GM19043 (cell line): Measurements from ENCODE around the gene SEH1L.
"Not testable (repeated sequence)": the region's sequence is repeated elsewhere in the genome, so short reads cannot be mapped to it uniquely, and the experiment has no call there.

Experiments used
- ATAC-seq: cut with Tn5 transposase; IDR thresholded peaks from one replicate; pipeline ENCODE4 v1.9.1; 2021; ENCODE audit warnings: low read depth; ENCODE audit not compliant: unreplicated experiment

The SEH1L gene

DNA sequence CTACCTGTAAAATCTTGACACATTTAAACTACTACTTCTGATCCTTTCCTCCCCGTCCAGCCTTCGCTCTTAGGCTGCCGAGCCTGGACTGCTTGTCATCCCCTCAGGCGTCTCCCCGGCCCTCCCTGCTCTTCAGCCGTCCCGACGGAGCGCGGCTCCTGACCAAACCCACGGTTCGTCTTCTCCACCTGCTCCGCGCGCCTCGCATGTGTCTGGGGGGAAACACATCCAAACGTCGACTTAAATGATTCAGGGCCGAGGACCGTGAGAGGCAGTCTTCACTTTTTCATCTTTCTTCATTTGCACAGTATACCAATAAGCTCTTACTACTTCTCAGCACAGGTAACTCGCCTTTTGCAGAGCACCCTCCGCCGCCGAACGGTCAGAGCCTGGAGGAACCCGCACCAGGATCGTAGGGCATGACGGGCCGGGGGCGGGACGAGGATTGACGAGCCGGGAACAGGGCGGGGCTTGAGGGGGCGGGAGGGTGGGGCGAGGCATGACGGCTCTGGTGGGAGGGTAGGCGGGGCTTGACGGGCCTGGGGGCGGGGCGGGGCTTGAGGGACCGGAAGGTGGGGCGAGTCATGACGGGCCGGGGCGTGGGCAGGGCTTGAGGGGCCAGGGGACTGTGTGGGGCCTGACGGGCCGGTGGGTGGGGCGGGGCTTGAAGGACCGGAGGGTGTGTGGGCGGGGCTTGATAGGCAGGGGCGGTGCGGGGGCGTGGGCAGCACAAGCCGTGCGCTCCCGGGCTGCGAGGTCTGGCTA lies at the start of gene SEH1L:
Gene SEH1L (plus strand): TSS at position 727 of the 765 bp plus-strand sequence. CDS start 111 bp downstream, outside the sequence.
- peak; percentile 75 for ATAC-seq

DNA sequence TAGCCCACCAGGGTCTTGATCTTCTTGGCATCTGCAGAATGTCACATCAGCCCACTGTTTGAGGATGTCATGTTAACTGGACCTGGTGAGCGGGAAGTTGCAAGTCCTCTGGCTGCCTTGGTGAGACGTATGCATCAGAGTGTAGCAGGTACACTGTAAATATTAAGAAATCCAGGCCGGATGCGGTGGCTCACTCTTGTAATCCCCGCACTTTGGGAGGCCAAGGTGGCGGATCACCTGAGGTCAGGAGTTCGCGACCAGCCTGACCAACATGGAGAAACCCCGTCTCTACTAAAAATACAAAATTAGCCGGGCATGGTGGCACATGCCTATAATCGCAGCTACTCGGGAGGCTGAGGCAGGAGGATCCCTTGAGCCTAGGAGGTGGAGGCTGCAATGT lies 46.6 kb upstream of the SEH1L start:
- not testable (repeated sequence) for ATAC-seq

GRCh38 chr18:12904012-12904516 lies 43.7 kb upstream of the SEH1L start:
- ATAC-seq = no peak

DNA sequence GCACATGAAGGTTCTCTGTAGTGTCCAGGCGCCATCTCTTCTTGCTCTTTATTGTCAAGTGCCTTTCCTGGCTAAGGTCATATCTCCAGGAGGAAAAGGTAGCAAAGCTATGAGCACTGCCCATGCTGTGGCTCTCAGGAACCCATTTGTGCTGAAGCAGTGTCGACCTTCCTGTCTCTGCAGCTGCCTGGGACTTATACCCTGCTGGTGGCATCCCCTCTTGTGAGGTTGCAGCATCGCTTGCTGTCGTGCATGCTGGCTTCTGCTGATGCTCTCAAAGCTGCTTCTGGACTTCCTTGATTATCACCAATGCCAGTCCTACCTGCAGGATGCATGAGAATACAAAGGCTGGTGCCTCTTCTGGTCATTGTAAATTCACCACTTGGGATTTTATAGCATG lies 41.7 kb upstream of the SEH1L start:
- ATAC-seq = no peak

GRCh38 chr18:12906773-12907172 lies 41.0 kb upstream of the SEH1L start:
- ATAC-seq = no peak

DNA sequence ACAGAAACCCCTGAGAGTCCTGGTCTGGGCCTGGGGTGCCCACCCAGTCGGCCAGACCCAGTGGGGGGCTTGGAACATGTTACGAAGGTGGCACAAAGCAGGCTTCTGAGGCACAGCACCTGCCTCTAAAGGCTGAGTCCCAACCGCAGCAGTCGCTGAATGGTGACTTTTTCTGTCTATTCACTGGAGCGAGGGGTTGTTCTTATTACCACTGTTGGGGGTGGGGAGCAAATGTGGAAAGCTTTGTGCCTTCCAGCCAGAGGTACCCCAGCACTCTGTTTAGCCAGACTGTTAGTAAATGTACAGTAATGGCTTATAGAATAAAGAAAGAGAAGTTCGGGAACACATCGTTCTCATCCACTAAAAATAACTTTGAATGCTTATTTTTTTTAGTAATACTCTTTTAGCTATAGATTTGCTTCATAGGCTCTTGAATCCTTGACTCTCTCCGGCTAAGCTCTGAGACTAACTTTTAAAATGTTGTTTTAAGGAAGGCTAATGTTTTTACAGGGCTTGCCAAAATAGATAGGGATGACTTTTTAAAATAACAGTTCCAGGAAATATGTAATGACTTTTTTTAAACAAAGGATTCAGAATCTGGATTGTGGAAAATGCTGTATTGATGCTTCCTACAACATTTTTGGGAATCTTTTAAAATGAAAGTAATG lies 40.4 kb upstream of the SEH1L start:
- ATAC-seq = no peak

DNA sequence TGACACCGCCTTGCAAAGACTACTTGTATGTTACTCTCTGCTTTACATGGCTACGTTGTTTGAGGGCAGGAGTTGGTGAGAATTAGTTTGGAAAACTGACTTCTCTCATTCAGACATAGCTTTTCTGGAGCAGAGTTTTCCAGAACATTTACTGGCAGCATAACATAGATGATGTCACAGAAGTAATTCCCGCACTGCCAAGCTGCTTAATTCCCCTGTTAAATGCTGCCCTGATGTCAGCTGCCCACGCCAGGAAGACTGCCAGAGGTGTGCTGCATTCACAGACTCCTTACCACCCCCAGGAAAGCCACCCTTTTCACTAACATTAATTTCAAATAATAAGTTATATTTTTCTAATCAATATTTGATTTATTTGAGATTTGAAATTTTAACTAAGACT lies 39.1 kb upstream of the SEH1L start:
- no peak for ATAC-seq

GRCh38 chr18:12911025-12911928 lies 36.5 kb upstream of the SEH1L start:
- no peak for ATAC-seq

DNA sequence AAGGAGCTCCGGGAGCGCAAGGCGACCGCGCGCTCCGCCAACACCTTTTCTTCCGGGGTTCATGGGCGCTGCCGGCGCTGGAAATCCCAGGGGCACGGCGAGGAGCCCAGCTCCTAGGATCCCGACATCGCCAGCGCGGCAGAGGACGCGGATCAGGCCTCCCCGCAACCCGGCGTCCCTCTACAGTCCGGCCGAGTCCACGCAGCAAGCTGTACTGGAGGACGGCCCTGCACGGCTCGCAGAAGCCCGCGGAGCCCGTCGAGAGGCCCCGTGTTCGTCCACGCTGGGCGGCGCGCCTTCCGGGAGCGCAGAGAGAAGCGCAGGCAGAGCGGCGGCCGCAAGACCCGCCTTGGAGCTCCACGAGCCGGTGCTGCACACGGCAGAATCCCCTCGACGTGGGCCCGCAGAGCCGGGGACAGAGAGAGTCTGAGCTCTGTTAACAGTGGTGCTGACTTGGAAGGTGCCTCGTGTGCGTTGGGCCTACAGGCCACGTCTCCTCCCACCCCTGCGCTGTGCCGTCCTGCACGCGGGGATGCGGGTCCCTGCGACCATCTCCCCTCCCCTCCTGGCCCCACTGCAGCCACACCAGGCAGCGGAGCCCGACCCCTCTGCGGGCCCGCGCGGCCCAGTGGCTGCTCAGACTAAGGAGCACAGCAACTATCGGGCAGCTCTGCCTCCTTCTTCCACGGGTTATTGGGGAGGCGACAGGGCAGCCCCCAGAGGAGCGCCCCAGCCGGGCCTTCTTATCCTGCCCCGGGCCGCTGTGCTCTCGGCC lies 35.7 kb upstream of the SEH1L start:
- no peak for ATAC-seq

- no peak for ATAC-seq
Observed at GRCh38 chr18:12921178-12921577, 26.6 kb upstream of the SEH1L start.

DNA sequence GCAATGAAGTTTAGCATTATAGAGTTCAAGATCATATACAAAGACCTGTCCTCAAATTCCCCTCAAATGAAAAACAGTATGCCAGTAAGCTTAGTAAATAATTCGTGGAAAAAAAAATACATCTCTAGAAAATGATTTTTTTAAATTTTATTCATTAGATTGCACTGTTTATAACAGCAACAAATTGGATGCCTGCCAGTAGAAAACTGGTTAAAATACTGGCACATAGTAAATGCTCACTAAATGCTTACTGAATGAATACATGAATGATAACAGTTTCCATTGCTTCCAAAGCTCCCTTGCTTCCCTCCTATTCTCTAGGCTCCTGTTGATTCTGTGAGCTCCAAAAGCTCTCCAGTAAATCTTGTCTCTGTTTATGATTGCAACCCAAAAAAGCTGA lies 25.5 kb upstream of the SEH1L start:
- no peak for ATAC-seq

- ATAC-seq = no peak
Observed at GRCh38 chr18:12924616-12925015, 23.2 kb upstream of the SEH1L start.

DNA sequence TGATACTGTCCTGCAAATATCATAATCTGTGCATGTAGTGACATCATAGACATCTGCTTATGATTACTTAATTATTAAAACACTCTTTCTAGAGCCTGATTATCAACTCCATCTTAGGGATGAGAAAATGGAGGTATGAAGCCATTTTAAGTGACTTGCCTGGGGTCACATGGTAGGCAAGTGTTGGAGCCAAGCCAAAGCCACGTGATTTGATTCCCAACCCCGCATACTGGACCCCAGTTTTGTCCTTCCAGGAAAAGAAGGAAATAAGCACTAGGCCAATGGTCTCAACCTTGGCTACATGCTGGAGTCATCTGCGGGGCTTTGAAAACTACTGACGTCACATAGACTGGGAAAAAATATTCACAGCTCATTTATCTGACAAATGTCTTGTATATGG lies 19.6 kb upstream of the SEH1L start:
- no peak for ATAC-seq

GRCh38 chr18:12928641-12929040 lies 19.2 kb upstream of the SEH1L start:
- no peak for ATAC-seq

DNA sequence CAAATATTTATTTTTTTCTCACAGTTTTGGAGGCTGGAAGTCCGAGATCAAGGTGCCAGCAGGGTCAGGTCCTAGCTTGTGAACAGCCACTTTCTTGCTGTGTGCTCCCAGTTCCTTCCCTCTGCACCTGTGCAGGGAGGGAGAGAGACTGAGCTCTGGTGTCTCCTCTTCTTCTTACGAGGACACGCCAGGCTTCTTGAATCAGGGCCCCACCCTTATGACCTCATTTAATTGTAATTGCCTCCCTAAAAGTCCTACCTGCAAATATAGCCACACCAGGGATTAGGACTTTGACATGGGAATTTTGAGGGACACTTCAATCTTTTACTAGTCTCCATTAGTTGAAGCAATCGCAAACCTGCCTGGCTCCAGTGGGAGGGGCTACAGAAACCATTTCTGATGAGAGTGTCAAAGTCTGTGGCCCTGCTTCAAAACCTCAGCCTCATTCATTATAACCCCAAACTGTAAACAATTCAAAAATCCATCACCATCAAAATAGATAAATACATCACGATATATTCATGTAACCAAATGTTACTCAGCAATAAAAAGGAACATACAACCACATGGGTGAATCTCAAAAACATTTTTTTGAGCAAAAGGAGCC lies 18.2 kb upstream of the SEH1L start:
- ATAC-seq = no peak

DNA sequence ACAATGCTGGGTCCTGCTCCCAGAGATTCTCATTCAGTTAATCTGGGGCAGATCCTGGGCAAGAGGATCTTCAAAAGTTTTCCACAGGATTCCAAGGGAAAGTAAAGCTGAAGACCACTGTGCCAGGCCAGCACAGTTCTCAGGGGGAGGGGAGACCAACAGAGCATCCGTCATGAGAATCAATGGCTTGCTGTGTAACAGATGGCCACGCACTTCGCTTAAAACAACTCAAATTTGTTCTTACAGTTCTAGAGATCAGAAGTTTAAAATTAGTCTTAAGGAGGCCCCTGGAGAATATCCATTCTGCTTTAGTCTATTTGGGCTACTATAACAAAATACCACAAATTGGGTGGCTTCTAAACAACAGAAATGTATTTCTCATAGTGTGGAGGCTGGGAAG lies 17.4 kb upstream of the SEH1L start:
- ATAC-seq = no peak

GRCh38 chr18:12930908-12931307 lies 16.9 kb upstream of the SEH1L start:
- no peak for ATAC-seq

- no peak for ATAC-seq
Observed at GRCh38 chr18:12933327-12933726, 14.5 kb upstream of the SEH1L start.

GRCh38 chr18:12934454-12935071 lies 13.2 kb upstream of the SEH1L start:
- no peak for ATAC-seq
